Superior temporal gyrus (tissue), 1 donor: ENCODE measurements around the gene ANKRD33B.
"Not testable (repeated sequence)": the region's sequence is repeated elsewhere in the genome, so short reads cannot be mapped to it uniquely, and the experiment has no call there.

Experiments
- DNase-seq: peaks from one replicate; pipeline ENCODE4 v3.0.0-alpha.2; 2016; ENCODE audit errors: extremely low spot score

The ANKRD33B gene

DNA sequence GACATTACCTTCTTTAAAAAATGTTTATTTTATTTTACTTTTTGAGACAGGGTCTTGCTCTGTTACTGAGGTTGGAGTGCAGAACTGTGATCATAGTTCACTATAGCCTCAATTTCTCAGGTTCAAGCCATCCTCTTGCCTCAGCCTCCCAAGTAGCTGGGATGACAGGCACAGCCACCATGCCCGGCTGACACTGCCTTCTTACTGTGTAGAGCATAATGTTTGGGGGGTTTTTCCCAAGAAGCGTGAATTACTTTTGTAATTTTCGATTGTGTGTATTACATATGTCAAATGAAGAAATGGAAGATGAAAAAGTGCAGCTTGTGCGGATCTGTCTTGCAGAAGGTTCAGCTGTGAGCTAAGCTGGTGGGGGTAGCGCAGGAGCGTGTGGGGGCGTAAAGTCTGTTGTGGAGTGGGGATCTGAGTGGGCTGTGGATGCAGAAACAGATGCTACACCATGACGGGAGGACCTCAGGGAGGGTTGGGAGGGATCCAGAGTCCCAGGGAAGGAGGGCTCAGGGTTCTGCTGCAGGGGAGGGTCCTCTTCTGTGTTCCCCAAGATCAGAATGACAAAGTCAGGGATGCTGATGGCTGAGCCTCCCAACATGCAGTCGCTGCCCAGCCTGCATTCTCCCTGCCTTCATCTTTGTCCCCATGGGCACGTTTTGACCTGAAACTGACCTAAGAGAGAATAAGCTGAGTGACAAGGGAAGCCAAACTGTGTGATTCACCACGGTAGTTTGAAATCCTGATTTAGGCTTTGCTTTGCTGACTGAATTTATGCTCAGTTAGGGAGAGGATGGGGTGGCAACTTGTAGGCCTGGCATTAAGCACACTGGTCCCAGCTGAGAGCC is 6.8 kb upstream of the ANKRD33B start:
- no peak for DNase-seq

- DNase-seq, result no peak
Measured at GRCh38 chr5:10559151-10559550, 4.7 kb upstream of the ANKRD33B start.

DNA sequence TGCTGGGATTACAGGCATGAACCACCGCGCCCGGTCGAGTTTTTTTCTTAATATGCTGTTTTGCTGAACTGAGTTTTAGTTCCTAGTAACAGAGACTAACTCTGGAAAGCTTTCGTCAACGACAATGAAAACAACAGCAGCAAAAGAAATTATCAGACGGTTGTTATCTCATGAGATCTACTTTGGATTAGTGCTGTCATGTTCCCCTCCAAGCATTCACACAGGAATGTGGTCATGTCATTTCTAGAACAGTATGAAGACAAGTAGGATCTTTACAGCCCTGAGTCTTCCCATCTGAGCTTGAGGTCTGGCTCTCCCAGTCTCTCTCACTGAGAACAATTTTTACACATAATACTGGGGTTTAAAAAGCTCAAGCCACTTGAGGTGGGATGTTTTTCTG is 4.0 kb upstream of the ANKRD33B start:
- no peak for DNase-seq

DNA sequence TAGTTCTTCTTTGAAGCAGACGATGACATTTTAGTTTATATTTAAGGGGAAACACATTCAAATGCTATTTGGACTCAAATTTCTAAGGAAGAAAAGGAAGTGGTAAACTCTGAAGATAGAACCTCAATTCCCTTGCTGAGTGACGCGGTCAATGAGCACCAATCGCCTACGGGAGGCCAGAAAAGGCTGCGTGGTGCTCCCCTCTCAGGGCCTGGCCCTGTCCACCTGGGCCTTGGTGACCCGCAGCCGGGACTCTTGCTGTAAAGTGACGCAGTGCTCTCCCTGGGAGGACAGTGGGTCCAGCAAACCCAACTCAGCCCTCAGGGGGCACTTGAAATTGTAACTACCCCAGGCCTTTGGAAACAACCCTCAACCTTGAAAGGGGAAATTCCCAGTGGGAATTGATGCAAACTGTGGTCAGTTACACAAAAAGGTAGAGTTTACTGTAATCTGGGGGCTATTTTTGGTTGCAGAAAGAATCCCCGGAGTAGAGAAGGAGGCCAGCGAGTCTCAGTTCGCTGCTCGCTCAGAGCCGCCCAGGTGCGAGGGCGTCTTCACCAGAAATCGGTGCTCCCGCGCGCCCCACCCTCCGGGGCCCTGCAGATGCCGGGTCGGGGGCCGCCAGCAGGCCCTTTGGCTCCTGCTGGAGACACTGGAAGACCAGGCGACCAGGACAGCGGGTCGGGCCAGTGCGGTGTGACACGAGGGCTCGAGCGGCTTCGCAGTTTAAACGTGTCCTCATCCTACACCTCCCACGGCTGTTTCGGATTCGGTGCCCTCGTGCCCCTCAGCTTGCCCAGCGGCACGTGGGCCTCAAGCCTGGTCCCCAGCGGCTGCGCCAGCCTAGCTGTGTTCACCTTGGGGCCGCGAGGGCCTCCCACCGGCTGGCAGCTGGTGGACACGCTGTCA is 1.4 kb upstream of the ANKRD33B start:
- no peak for DNase-seq

- no peak for DNase-seq
Measured at GRCh38 chr5:10563110-10563944, 543 bp upstream of the ANKRD33B start.

DNA sequence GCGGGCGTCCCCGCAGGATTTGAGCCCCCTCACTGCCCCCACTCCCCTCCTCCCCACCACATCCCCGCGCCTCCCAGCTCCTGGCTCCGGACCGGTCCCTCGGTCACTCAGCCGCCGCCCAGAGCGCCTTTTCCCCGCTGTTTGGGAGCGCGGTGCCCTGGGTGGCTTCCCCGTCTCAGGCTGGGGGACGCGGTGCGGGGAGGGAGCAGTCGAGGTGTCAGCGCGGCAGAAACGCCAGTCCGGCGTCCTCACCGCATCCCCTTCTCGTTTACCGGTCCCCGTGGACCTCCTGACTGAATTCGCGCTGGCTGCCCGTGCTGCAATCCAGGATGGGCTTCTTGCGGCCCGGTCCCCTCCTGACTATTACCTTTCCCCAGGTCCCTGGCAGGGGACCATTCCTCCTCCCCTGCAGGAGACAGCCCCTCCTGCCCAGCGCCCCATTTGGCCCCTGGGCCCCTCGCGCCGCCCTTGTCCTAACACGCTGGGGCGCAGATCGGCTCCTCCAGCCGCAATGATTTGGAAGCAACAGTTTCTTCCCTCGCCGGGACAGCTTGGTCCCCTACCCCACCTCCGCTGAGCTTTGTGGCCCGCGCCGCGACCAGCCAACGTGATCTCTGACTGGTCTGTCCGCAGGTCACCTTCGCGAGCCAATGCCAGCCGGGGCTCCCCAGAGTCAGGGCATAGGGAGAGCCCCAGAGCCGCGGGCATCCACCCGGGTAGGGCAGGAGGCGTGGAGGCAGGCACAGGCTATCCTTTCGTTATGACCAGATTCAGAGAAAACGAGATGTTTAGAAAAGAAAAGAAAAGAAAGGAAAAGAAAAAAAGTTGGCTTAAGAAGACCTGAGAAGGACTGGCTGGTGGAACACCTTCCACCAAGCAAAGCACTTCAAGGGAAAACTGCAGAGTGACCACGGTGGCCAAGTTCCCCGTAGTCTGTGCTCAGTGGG is 1.2 kb downstream of the ANKRD33B start:
- DNase-seq, result no peak

DNA sequence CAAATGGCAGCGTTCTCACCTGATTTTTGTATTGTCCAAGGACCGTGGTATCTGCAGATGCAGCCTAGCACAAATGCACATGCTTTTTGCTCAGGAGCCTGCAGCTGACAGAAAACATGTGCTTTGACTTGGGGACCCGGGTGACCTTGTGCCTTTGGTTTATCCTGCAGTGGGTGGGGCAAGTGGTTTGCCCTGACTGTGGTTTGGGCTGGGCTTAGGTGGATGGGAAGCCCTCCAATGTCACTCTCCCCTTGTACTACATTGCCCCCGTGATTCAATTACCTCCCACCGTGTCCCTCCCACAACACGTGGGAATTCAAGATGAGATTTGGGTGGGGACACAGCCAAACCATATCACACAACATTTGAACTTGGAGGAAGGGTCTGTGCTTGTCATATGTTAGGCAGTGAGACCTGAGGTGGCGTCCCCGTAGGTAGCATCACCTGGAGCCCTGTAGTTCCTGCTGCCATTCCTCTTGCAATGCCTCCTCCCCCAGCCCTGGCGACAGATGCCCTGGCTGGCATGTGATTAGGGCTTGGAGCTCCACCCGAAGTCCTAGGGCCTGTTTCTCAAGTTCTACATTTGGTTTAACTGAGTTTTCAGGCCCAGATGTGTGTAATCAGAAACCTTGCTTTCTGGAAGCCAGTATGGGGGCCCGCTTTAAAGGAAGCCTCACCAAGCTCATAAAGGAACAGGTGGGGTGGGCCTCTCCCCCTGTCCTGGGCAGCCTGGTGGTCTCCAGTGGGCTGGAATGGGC is 2.1 kb downstream of the ANKRD33B start:
- no peak for DNase-seq

DNA sequence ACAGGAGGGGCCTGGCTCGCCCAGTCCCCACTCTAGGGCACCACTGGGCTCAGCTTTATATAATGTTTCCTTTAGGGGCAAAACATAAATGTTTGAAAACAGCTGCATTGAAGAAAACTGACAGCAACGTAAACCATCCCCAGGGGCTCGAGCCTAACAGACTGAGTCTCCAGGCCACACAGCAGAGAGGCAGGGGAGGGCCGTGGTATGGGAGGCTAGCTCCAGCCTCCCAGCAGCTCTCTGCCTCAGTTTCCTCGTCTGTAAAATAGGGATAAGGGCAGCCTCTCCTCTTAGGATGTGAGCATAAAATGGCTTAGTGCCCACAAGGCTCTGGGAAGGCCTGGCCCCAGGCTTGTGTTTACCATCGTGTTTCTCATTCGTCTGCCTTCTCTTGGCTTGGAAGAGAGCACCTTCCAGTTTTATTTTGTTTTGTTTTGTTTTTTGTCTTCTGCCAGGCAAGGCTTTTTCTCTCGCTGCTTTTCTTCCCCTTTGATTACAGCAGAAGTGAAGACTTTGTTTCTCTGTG is 2.7 kb downstream of the ANKRD33B start:
- DNase-seq, result no peak

DNA sequence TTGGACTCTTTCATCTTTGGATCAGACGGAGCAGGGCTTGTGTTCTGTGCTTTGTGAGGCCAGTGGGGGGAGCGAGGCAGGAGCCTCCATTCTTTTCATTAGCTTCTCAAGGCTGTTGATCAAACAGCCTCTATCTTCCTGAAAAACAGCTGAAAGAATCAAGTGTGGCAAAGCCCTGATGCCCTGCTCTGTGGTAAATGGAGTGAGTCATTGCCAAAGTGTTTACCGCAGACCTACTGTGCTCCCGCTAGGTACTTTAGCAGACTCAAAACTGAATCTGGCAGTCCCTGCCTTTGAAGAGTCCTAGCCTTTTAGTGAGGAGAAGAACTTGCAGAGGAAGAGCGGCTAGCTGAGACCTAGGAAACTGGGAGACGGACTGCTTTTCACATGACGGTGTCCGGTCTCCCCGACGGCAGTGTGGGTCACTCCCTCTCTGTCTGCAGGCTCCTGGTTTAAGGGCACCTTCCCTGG is 3.3 kb downstream of the ANKRD33B start:
- no peak for DNase-seq

GRCh38 chr5:10567781-10568321 is 4.0 kb downstream of the ANKRD33B start:
- DNase-seq, result no peak

DNA sequence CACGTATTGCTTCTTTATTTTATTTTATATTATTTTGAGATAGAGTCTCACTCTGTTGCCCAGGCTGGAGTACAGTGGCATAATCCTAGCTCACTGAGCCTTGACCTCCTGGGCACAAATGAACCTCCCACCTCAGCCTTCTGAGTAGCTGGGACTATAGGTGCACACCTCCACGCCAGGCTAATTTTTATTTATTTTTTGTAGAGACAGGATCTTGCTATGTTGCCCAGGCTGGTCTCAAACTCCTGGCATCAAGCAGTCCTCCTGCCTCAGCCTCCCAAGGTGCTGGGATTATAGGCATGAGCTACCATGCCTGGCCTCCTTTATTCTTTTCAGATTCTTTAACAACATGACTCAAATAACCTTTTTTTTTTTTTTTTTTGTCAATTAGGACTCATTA is 6.7 kb downstream of the ANKRD33B start:
- DNase-seq, result not testable (repeated sequence)

- DNase-seq, result no peak
Measured at GRCh38 chr5:10572451-10572850, 8.6 kb downstream of the ANKRD33B start.

DNA sequence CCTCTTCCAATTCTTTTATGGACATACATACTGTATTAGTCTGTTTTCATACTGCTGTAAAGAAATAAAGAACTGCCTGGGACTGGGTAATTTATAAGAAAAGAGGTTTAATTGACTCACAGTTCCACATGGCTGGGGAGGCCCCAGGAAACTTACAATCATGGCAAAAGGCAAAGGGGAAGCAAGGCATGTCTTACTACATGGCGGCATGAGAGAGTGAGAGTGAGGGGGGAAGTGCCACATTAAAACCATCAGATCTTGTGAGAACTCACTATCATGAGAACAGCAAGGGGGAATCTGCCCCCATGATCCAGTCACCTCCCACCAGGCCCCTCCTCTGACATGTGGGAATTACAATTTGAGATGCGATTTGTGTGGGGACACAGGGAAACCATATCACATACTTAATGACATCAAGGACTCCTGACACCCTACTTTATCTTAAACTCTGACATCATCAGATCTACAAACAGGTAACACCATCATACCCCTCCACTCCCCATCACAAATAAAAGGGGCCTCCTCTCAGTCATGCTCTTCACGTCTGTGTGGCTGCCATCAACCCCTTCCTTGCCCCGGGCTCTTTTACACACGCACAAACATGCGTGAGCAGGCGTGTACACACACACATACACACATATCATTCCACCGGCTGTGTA is 9.7 kb downstream of the ANKRD33B start:
- DNase-seq, result no peak

GRCh38 chr5:10574879-10575278 is 11.0 kb downstream of the ANKRD33B start:
- not testable (repeated sequence) for DNase-seq

DNA sequence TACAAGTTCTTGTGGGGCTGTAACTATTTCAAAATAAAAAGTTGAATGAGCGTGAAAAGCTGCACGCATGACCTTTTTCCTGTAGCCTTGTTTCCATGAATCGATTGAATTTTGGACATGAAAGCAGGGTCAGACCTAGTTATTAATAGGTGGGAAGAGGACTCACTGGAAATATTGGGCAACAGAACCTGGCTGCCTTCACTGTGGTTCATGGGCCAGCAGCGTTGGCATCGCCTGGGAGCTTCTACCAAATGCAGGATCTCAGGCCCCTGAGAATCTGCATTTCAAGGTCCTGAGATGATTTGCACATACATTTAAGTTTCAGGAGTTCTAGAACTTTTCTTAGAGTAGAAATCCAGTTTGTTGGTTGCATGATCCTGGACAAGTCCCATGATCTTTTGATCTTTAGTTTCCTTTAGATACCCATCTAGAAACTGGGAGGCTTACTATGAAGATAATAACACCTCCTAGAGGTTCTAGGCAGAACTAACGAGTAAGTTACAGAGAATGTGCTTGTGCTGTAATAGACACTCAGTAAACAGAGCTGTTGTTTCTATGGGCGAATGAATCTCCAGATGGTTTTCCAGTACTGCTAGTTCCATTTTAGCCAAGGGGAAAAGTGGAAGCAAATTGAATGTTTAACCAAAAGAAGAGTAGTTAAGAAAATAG is 12.4 kb downstream of the ANKRD33B start:
- no peak for DNase-seq

- no peak for DNase-seq
Measured at GRCh38 chr5:10576790-10577189, 12.9 kb downstream of the ANKRD33B start.

GRCh38 chr5:10577371-10578292 is 13.8 kb downstream of the ANKRD33B start:
- DNase-seq, result no peak
